Neuronal stem cell (in vitro differentiated cells): ENCODE results near the gene CASKIN2.

Experiments used
- DNase-seq: peaks from one replicate; pipeline ENCODE4 v3.0.0-alpha.2; 2013; ENCODE audit warnings: low spot score
- H2AFZ ChIP-seq: one replicate; pipeline ENCODE4 v1.6.1; 2013; ENCODE audit warnings: mild to moderate bottlenecking, low read length, inconsistent platforms
- H2AK5ac ChIP-seq: 2 replicates; pipeline ENCODE4 v1.6.1; 2013; ENCODE audit warnings: low read depth, mild to moderate bottlenecking, inconsistent platforms, low read length, moderate library complexity, mixed read lengths
- H2BK120ac ChIP-seq: 2 replicates; pipeline ENCODE4 v1.6.1; 2013; ENCODE audit warnings: low read depth, mild to moderate bottlenecking, inconsistent platforms, low read length, moderate library complexity, mixed read lengths
- H2BK12ac ChIP-seq: one replicate; pipeline ENCODE4 v1.6.1; 2013; ENCODE audit warnings: low read length, inconsistent platforms
- H2BK15ac ChIP-seq: 2 replicates; pipeline ENCODE4 v1.6.1; 2013; ENCODE audit warnings: mild to moderate bottlenecking, low read length, inconsistent platforms, mixed read lengths
- H2BK5ac ChIP-seq: one replicate; pipeline ENCODE4 v1.6.1; 2013; ENCODE audit warnings: inconsistent platforms, mild to moderate bottlenecking, low read length, moderate library complexity
- H3K14ac ChIP-seq: one replicate; pipeline ENCODE4 v1.6.1; 2013; ENCODE audit warnings: low read length, inconsistent platforms
- H3K18ac ChIP-seq: 2 replicates; pipeline ENCODE4 v1.6.1; 2013; ENCODE audit warnings: low read length, inconsistent platforms
- H3K23ac ChIP-seq: 2 replicates; pipeline ENCODE4 v1.6.1; 2013; ENCODE audit warnings: low read depth, mild to moderate bottlenecking, mixed read lengths, low read length, inconsistent platforms; ENCODE audit not compliant: poor library complexity
- H3K27ac ChIP-seq: replicated peaks from 3 replicates; pipeline ENCODE4 v1.5.1; 2013; ENCODE audit warnings: low read length, inconsistent platforms
- H3K27me3 ChIP-seq, 3 experiments: 2 replicates each; pipeline ENCODE4 v1.6.1; 2013; ENCODE audit warnings: low read length in 3 of 3, mild to moderate bottlenecking in 2 of 3, inconsistent platforms in 1 of 3, low read depth in 1 of 3, mixed read lengths in 1 of 3, moderate library complexity in 1 of 3; ENCODE audit not compliant: control insufficient read depth in 3 of 3, insufficient read depth in 3 of 3
- H3K36me3 ChIP-seq, 2 donors: replicated peaks in 1 of 2; 2 replicates each; pipeline ENCODE4 v1.6.1; 2013; ENCODE audit warnings: low read length in 2 of 2; ENCODE audit not compliant: control insufficient read depth in 2 of 2, insufficient read depth in 2 of 2
- H3K4ac ChIP-seq: 2 replicates; pipeline ENCODE4 v1.6.1; 2013; ENCODE audit warnings: inconsistent platforms, mild to moderate bottlenecking, low read length, moderate library complexity
- H3K4me1 ChIP-seq, 2 donors: 1 replicate in 1 of 2; 2 replicates in 1 of 2; pipeline ENCODE4 v1.6.1; 2013; ENCODE audit warnings: low read length in 2 of 2, low read depth in 1 of 2; ENCODE audit not compliant: control insufficient read depth in 2 of 2, insufficient read depth in 1 of 2
- H3K4me2 ChIP-seq: one replicate; pipeline ENCODE4 v1.6.1; 2013; ENCODE audit warnings: mild to moderate bottlenecking, low read length, inconsistent platforms; ENCODE audit not compliant: insufficient read depth, poor library complexity, severe bottlenecking
- H3K4me3 ChIP-seq, 2 donors: 2 replicates each; pipeline ENCODE4 v1.5.1; 2013; ENCODE audit warnings: low read length in 2 of 2, mild to moderate bottlenecking in 2 of 2, inconsistent platforms in 1 of 2, moderate library complexity in 1 of 2
- H3K79me1 ChIP-seq: one replicate; pipeline ENCODE4 v1.6.1; 2013; ENCODE audit warnings: low read depth, mild to moderate bottlenecking, inconsistent platforms, low read length, moderate library complexity
- H3K9ac ChIP-seq: one replicate; pipeline ENCODE4 v1.6.1; 2013; ENCODE audit warnings: mild to moderate bottlenecking, low read depth, low read length, inconsistent platforms; ENCODE audit not compliant: poor library complexity
- H3K9me3 ChIP-seq, 2 donors: replicated peaks in 1 of 2; 2 replicates each; pipeline versions ENCODE3 to v1.6.1; 2013; ENCODE audit warnings: low read length in 2 of 2, mild to moderate bottlenecking in 2 of 2, inconsistent platforms in 1 of 2, low read depth in 1 of 2, mixed read lengths in 1 of 2, moderate library complexity in 1 of 2; ENCODE audit not compliant: control insufficient read depth in 2 of 2, insufficient read depth in 1 of 2
- H4K8ac ChIP-seq: one replicate; pipeline ENCODE4 v1.6.1; 2013; ENCODE audit warnings: low read depth, mild to moderate bottlenecking, inconsistent platforms, low read length, moderate library complexity
- H4K91ac ChIP-seq: one replicate; pipeline ENCODE4 v1.6.1; 2013; ENCODE audit warnings: low read length, low read depth, mild to moderate bottlenecking, inconsistent platforms; ENCODE audit not compliant: poor library complexity
- WGBS, 2 donors: extraction: QIAGEN DNeasy Blood & Tissue Kit; methylation state at CpG; one replicate each; pipeline ENCODE4 v1.1.7; 2013; ENCODE audit warnings: missing lambda C conversion rate in 2 of 2, mixed read lengths in 1 of 2; ENCODE audit not compliant: insufficient read length in 2 of 2, insufficient replicate concordance in 1 of 2; ENCODE audit errors: extremely low coverage in 2 of 2; 5-methylcytosine and 5-hydroxymethylcytosine counted together

Gene CASKIN2

GRCh38 chr17:75518983-75519537 lies 3.7 kb upstream of the CASKIN2 start:
- Histone ChIP-seq H3K27ac (no peak overlapping the region), H3K27me3 (no peaks in the 10 kb centered on the region), H3K36me3 (peaks cover 33 to 53% of the 10 kb centered on the region in 2 donors), H3K14ac (no peak overlapping the region), H2BK5ac (no peak overlapping the region), H3K79me1 (peaks cover 17% of the 10 kb centered on the region), H4K8ac (no peak overlapping the region), H3K9me3 (no peaks in the 10 kb centered on the region), H3K4me3 (no peak overlapping the region), H3K4me2 (no peak overlapping the region), H3K9ac (no peak overlapping the region), H3K18ac (no peak overlapping the region), H3K23ac (no peak overlapping the region), H2BK120ac (no peak overlapping the region), H2AK5ac (no peak overlapping the region), H3K4me1 (peaks cover 8 to 13% of the 10 kb centered on the region in 2 donors), H4K91ac (no peak overlapping the region), H3K4ac (no peak overlapping the region), H2BK15ac (no peak overlapping the region), H2AFZ (no peak overlapping the region), H2BK12ac (no peak overlapping the region)
- no peak for DNase-seq
- no CpG with 5 or more reads among the region's 9 CpGs for WGBS, 2 donors

GRCh38 chr17:75518201-75518600 lies 2.9 kb upstream of the CASKIN2 start:
- no peak overlapping the region for H3K4me3 ChIP-seq
- H3K4me2 ChIP-seq: no peak overlapping the region
- H3K18ac ChIP-seq: no peak overlapping the region
- H4K91ac ChIP-seq: no peak overlapping the region
- no peak overlapping the region for H2AFZ ChIP-seq
- H2AK5ac ChIP-seq: no peak overlapping the region
- H2BK15ac ChIP-seq: no peak overlapping the region
- H3K4me1 ChIP-seq: peaks cover 10 to 18% of the 10 kb centered on the region in 2 donors
- no peak overlapping the region for H3K23ac ChIP-seq
- DNase-seq: no peak
- no peaks in the 10 kb centered on the region for H3K27me3 ChIP-seq
- no peak overlapping the region for H2BK12ac ChIP-seq
- H3K27ac ChIP-seq: no peak overlapping the region
- H3K14ac ChIP-seq: no peak overlapping the region
- no peaks in the 10 kb centered on the region for H3K9me3 ChIP-seq
- H3K36me3 ChIP-seq: peaks cover 28 to 51% of the 10 kb centered on the region in 2 donors
- H3K4ac ChIP-seq: no peak overlapping the region
- WGBS, 2 donors: no CpG with 5 or more reads among the region's 3 CpGs
- H2BK5ac ChIP-seq: no peak overlapping the region
- H3K79me1 ChIP-seq: peaks cover 22% of the 10 kb centered on the region
- no peak overlapping the region for H3K9ac ChIP-seq
- H2BK120ac ChIP-seq: no peak overlapping the region
- no peak overlapping the region for H4K8ac ChIP-seq

DNA sequence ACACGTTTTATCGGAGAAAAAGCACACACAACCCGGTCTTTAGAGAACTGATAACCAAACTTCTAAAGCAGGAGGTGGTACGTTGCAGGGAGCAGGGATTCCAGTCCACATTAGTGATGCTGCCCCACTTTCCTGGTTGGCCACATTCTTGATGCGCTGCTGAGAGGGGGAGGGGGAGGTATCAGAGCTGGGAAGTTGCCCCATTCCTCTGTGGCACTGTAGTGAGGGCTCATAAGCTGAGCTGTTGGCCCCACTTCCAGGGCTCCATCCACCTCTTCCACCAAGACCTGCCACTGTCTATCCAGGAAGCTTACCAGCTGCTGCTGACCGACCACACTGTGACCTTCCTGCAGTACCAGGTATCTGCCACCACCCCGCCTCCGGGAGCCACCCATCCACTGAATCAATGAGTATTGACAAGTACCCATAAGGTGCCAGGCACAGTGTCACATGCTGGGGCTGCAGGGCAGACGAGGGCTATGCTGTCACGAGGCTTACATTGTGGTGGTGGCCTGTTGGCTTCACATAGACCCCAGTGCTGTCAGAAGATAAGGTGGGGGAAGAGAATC lies 2.0 kb upstream of the CASKIN2 start:
- Histone ChIP-seq H3K4me2 (peak overlapping the region; percentile 94), H2BK120ac (no peak overlapping the region), H3K18ac (no peak overlapping the region), H3K9me3 (no peaks in the 10 kb centered on the region), H2BK15ac (no peak overlapping the region), H4K8ac (no peak overlapping the region), H3K27ac (no peak overlapping the region), H3K9ac (peak overlapping the region; percentile 32), H3K4me1 (peaks cover 10 to 18% of the 10 kb centered on the region in 2 donors), H2BK12ac (no peak overlapping the region), H2BK5ac (no peak overlapping the region), H3K23ac (no peak overlapping the region), H3K27me3 (no peaks in the 10 kb centered on the region), H3K14ac (no peak overlapping the region), H3K36me3 (peaks cover 25 to 53% of the 10 kb centered on the region in 2 donors), H3K4me3 (peak overlapping the region; percentile 67 to 99), H4K91ac (no peak overlapping the region), H2AK5ac (no peak overlapping the region), H2AFZ (peak overlapping the region; percentile 99), H3K4ac (no peak overlapping the region), H3K79me1 (peaks cover 22% of the 10 kb centered on the region)
- no CpG with 5 or more reads among the region's 10 CpGs for WGBS, 2 donors
- no peak for DNase-seq

DNA sequence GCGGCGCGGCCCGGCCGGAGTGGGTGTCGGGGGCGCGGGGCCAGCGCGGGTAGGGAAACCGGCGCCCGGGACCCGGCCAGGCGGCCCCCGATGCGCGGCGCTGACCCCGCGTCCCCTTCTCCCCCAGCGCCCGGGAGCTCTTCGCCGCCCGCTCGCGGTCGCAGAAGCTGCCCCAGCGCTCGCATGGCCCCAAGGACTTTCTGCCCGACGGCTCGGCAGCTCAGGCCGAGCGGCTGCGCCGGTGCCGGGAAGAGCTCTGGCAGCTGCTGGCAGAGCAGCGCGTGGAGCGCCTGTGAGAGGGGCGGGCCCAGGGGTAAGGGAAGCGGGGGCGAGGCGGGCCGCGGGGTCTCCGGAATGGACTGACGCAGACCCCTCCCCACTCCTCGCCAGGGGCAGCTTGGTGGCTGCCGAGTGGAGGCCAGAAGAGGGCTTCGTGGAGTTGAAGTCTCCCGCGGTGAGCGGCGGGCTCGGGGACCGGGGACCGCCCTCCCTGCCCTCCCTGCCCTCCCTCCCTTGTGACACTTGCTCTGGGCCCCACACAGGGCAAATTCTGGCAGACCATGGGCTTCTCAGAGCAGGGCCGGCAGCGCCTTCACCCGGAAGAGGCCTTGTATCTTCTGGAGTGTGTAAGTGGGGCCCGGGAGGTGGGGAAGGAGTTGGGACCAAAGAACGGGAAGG lies 1.4 kb upstream of the CASKIN2 start:
- peak overlapping the region; percentile 99 for H2AFZ ChIP-seq

More for the DNA sequence above, 1.4 kb upstream of the CASKIN2 start:
- peak overlapping the region; percentile 83 for H3K9ac ChIP-seq
- H3K36me3 ChIP-seq: peaks cover 25 to 53% of the 10 kb centered on the region in 2 donors
- H3K18ac ChIP-seq: peak overlapping the region; percentile 93
- no peak overlapping the region for H3K14ac ChIP-seq
- H2BK120ac ChIP-seq: no peak overlapping the region
- DNase-seq: peak; percentile 50
- no peak overlapping the region for H2AK5ac ChIP-seq
- WGBS, 2 donors: no CpG with 5 or more reads among the region's 65 CpGs
- no peaks in the 10 kb centered on the region for H3K27me3 ChIP-seq
- H4K8ac ChIP-seq: no peak overlapping the region
- H2BK12ac ChIP-seq: no peak overlapping the region
- H3K4ac ChIP-seq: no peak overlapping the region
- no peak overlapping the region for H4K91ac ChIP-seq
- H3K4me2 ChIP-seq: peak overlapping the region; percentile 94
- H3K9me3 ChIP-seq: no peaks in the 10 kb centered on the region
- peak overlapping the region; percentile 41 for H3K27ac ChIP-seq
- H3K4me1 ChIP-seq: peaks cover 12 to 18% of the 10 kb centered on the region in 2 donors
- H3K79me1 ChIP-seq: peaks cover 24% of the 10 kb centered on the region
- peak overlapping the region; percentile 67 to 99 for H3K4me3 ChIP-seq
- H3K23ac ChIP-seq: peak overlapping the region; percentile 80
- H2BK5ac ChIP-seq: no peak overlapping the region
- no peak overlapping the region for H2BK15ac ChIP-seq
